Liver (tissue), 9 donors: Measurements from ENCODE around the gene ARHGEF4. TPM values are rescaled to one million over a fixed set of nuclear protein-coding genes. Genes with fewer than 3 reads are reported as not detected.

Source experiments
- DNase-seq: peaks from one replicate; pipeline ENCODE4 v3.0.0-alpha.2; 2017; ENCODE audit warnings: low spot score
- H3K27ac ChIP-seq, 2 donors: one replicate each; pipeline ENCODE4 v1.7.0; 2013; ENCODE audit warnings: inconsistent platforms in 2 of 2, low read length in 2 of 2, control low read depth in 1 of 2, low read depth in 1 of 2, mild to moderate bottlenecking in 1 of 2
- H3K27me3 ChIP-seq, 4 donors: one replicate each; pipeline versions ENCODE4 v1.6.1 to v1.7.0; 2013; ENCODE audit warnings: low read length in 3 of 4, inconsistent platforms in 1 of 4, mild to moderate bottlenecking in 1 of 4, moderate library complexity in 1 of 4; ENCODE audit not compliant: control insufficient read depth in 4 of 4, insufficient read depth in 4 of 4
- H3K36me3 ChIP-seq, 4 donors: one replicate each; pipeline versions ENCODE4 v1.6.1 to v1.7.0; 2013; ENCODE audit warnings: low read length in 3 of 4, mild to moderate bottlenecking in 3 of 4, low read depth in 1 of 4, moderate library complexity in 1 of 4; ENCODE audit not compliant: control insufficient read depth in 4 of 4, insufficient read depth in 3 of 4
- H3K4me1 ChIP-seq, 4 donors: one replicate each; pipeline versions ENCODE4 v1.6.1 to v1.7.0; 2013; ENCODE audit warnings: low read length in 3 of 4, mild to moderate bottlenecking in 3 of 4, moderate library complexity in 1 of 4; ENCODE audit not compliant: control insufficient read depth in 4 of 4, insufficient read depth in 4 of 4
- H3K4me3 ChIP-seq, 3 donors: one replicate each; pipeline versions ENCODE4 v1.6.1 to v1.7.0; 2013; ENCODE audit warnings: low read length in 3 of 3, control low read depth in 1 of 3, low read depth in 1 of 3, mild to moderate bottlenecking in 1 of 3
- H3K9ac ChIP-seq, 2 donors: one replicate each; pipeline ENCODE4 v1.7.0; 2013; ENCODE audit warnings: low read length in 2 of 2, mild to moderate bottlenecking in 2 of 2, moderate library complexity in 2 of 2, control low read depth in 1 of 2, low read depth in 1 of 2
- H3K9me3 ChIP-seq, 4 donors: one replicate each; pipeline versions ENCODE4 v1.6.1 to v1.7.0; 2013; ENCODE audit warnings: low read length in 3 of 4; ENCODE audit not compliant: control insufficient read depth in 4 of 4
- EGR1 ChIP-seq, 2 donors: IDR thresholded peaks; 2 replicates each; pipeline ENCODE4 v1.6.1; 2016 to 2018; ENCODE audit warnings: antibody characterized with exemption in 2 of 2, low read depth in 2 of 2
- FOXA1 ChIP-seq: IDR thresholded peaks from 2 replicates; pipeline ENCODE4 v1.6.1; 2016; ENCODE audit warnings: antibody characterized with exemption
- FOXA2 ChIP-seq: IDR thresholded peaks from 2 replicates; pipeline ENCODE4 v1.6.1; 2016; ENCODE audit warnings: antibody characterized with exemption
- GABPA ChIP-seq, 2 donors: IDR thresholded peaks in 1 of 2; conservative IDR thresholded peaks in 1 of 2; 2 replicates each; pipeline ENCODE4 v1.6.1; 2016; ENCODE audit warnings: antibody characterized with exemption in 2 of 2, mild to moderate bottlenecking in 1 of 2, moderate library complexity in 1 of 2
- HNF4G ChIP-seq: IDR thresholded peaks from 2 replicates; pipeline ENCODE4 v1.6.1; 2016; ENCODE audit warnings: antibody characterized with exemption
- JUND ChIP-seq, 2 donors: IDR thresholded peaks; 2 replicates each; pipeline ENCODE4 v1.6.1; 2016; ENCODE audit warnings: antibody characterized with exemption in 2 of 2
- MAX ChIP-seq: IDR thresholded peaks from 2 replicates; pipeline ENCODE4 v1.6.1; 2016; ENCODE audit warnings: antibody characterized with exemption
- RAD21 ChIP-seq, 2 donors: IDR thresholded peaks; 2 replicates each; pipeline ENCODE4 v1.6.1; 2016; ENCODE audit warnings: antibody characterized with exemption in 2 of 2, mild to moderate bottlenecking in 2 of 2
- RXRA ChIP-seq, 2 donors: IDR thresholded peaks; 2 replicates each; pipeline ENCODE4 v1.6.1; 2017 to 2018; ENCODE audit warnings: antibody characterized with exemption in 2 of 2, mild to moderate bottlenecking in 1 of 2
- TAF1 ChIP-seq: conservative IDR thresholded peaks from 2 replicates; pipeline ENCODE4 v1.6.1; 2016; ENCODE audit warnings: antibody characterized with exemption, mild to moderate bottlenecking
- YY1 ChIP-seq: IDR thresholded peaks from 2 replicates; pipeline ENCODE4 v1.6.1; 2016; ENCODE audit warnings: antibody characterized with exemption, mild to moderate bottlenecking
- ZBTB33 ChIP-seq: IDR thresholded peaks from 2 replicates; pipeline ENCODE4 v1.6.1; 2016; ENCODE audit warnings: antibody characterized with exemption
- WGBS: extraction: QIAGEN DNeasy Blood & Tissue Kit; methylation state at CpG from one replicate; pipeline ENCODE4 v1.1.7; 2013; 5-methylcytosine and 5-hydroxymethylcytosine counted together
- polyA plus RNA-seq, 2 donors: library from polyadenylated mRNA; stranded (reverse) in 1 of 2; unstranded in 1 of 2; fragments of 200-250 nt in 1 of 2; fragments of >200 nt in 1 of 2; fragmentation: Nextera tagmentation in 1 of 2; extraction: Ambion mirVana in 1 of 2; gene quantifications; one replicate each; pipeline versions ENCODE4 v1.2.1 to v1.2.3, GENCODE V29; 2013 to 2015
- total RNA-seq, 2 donors: library from RNA; depleted of rRNA; stranded (reverse); fragments of >200 nt; gene quantifications; one replicate each; pipeline ENCODE4 v1.2.3, GENCODE V29; 2014
- TF ChIP-seq, protein P1 (sequence below): IDR thresholded peaks from 2 replicates; pipeline ENCODE4 v1.6.1; 2016; ENCODE audit warnings: antibody characterized with exemption
- TF ChIP-seq, protein P2 (sequence below): fragments of 150-350 bp; IDR thresholded peaks from 2 replicates; pipeline ENCODE4 v1.5.1; 2017; ENCODE audit warnings: improper control_type of control experiment, low read depth, low read length; ENCODE audit not compliant: missing input control
- TF ChIP-seq, protein P3 (sequence below): IDR thresholded peaks from 2 replicates; pipeline ENCODE4 v1.6.1; 2016; ENCODE audit warnings: antibody characterized with exemption, mild to moderate bottlenecking
- donor health status: healthy.
- donor health status: healthy.
- donor health status: healthy.
- donor health status: healthy.
- donor health status: healthy.

ARHGEF4 gene
- total and polyA plus RNA-seq, 4 donors, result 0.08 TPM; not detected in 2

- Histone ChIP-seq H3K36me3 (no peaks in the 10 kb centered on the region), H3K4me1 (no peaks in the 10 kb centered on the region), H3K27ac (no peak overlapping the region), H3K9ac (no peak overlapping the region), H3K9me3 (no peaks in the 10 kb centered on the region), H3K27me3 (peaks cover 0 to 2% (median 0%) of the 10 kb centered on the region in 4 donors), H3K4me3 (no peak overlapping the region)
- no peak for TF ChIP-seq MAX
- no peak for TF ChIP-seq GABPA (IDR thresholded peaks at IDR 0.05 in 1 of 2, conservative IDR thresholded peaks at IDR 0.05 in 1 of 2)
- TF ChIP-seq, protein P1, sequence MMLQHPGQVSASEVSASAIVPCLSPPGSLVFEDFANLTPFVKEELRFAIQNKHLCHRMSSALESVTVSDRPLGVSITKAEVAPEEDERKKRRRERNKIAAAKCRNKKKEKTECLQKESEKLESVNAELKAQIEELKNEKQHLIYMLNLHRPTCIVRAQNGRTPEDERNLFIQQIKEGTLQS, result no peak
- no peak for TF ChIP-seq TAF1
- no peak for DNase-seq
- WGBS, result 31% methylated on average over 4 of the region's 4 CpGs
These were observed 45.1 kb upstream of the ARHGEF4 start for GRCh38 chr2:130791617-130791939.

- TF ChIP-seq HNF4G, result no peak
- TF ChIP-seq, protein P2, sequence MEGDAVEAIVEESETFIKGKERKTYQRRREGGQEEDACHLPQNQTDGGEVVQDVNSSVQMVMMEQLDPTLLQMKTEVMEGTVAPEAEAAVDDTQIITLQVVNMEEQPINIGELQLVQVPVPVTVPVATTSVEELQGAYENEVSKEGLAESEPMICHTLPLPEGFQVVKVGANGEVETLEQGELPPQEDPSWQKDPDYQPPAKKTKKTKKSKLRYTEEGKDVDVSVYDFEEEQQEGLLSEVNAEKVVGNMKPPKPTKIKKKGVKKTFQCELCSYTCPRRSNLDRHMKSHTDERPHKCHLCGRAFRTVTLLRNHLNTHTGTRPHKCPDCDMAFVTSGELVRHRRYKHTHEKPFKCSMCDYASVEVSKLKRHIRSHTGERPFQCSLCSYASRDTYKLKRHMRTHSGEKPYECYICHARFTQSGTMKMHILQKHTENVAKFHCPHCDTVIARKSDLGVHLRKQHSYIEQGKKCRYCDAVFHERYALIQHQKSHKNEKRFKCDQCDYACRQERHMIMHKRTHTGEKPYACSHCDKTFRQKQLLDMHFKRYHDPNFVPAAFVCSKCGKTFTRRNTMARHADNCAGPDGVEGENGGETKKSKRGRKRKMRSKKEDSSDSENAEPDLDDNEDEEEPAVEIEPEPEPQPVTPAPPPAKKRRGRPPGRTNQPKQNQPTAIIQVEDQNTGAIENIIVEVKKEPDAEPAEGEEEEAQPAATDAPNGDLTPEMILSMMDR, result no peak
- TF ChIP-seq GABPA (IDR thresholded peaks at IDR 0.05 in 1 of 2, conservative IDR thresholded peaks at IDR 0.05 in 1 of 2), result no peak
- TF ChIP-seq RAD21 (IDR thresholded peaks at IDR 0.05), result no peak
- TF ChIP-seq ZBTB33, result no peak
- TF ChIP-seq FOXA1, result no peak
- TF ChIP-seq RXRA (IDR thresholded peaks at IDR 0.05), result no peak
- no peak for TF ChIP-seq YY1
- TF ChIP-seq TAF1, result no peak
- TF ChIP-seq, protein P3, sequence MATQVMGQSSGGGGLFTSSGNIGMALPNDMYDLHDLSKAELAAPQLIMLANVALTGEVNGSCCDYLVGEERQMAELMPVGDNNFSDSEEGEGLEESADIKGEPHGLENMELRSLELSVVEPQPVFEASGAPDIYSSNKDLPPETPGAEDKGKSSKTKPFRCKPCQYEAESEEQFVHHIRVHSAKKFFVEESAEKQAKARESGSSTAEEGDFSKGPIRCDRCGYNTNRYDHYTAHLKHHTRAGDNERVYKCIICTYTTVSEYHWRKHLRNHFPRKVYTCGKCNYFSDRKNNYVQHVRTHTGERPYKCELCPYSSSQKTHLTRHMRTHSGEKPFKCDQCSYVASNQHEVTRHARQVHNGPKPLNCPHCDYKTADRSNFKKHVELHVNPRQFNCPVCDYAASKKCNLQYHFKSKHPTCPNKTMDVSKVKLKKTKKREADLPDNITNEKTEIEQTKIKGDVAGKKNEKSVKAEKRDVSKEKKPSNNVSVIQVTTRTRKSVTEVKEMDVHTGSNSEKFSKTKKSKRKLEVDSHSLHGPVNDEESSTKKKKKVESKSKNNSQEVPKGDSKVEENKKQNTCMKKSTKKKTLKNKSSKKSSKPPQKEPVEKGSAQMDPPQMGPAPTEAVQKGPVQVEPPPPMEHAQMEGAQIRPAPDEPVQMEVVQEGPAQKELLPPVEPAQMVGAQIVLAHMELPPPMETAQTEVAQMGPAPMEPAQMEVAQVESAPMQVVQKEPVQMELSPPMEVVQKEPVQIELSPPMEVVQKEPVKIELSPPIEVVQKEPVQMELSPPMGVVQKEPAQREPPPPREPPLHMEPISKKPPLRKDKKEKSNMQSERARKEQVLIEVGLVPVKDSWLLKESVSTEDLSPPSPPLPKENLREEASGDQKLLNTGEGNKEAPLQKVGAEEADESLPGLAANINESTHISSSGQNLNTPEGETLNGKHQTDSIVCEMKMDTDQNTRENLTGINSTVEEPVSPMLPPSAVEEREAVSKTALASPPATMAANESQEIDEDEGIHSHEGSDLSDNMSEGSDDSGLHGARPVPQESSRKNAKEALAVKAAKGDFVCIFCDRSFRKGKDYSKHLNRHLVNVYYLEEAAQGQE, result no peak
- no peak for TF ChIP-seq JUND (IDR thresholded peaks at IDR 0.05)
- TF ChIP-seq, protein P1, result no peak
- no peak for TF ChIP-seq FOXA2
- no peak for TF ChIP-seq MAX
- no peak for TF ChIP-seq EGR1 (IDR thresholded peaks at IDR 0.05; ENCODE audit: low read depth in 2 of 2)
- Histone ChIP-seq H3K9ac (no peak overlapping the region), H3K36me3 (no peaks in the 10 kb centered on the region), H3K27me3 (peaks cover 0 to 2% (median 0%) of the 10 kb centered on the region in 4 donors), H3K4me3 (no peak overlapping the region), H3K27ac (no peak overlapping the region), H3K4me1 (peaks cover 0 to 11% (median 6%) of the 10 kb centered on the region in 4 donors), H3K9me3 (no peaks in the 10 kb centered on the region)
- WGBS, result 54% methylated on average over 2 of the region's 2 CpGs
- no peak for DNase-seq
These were observed 41.3 kb upstream of the ARHGEF4 start for GRCh38 chr2:130795431-130795830.
